K562 (cell line): Measurements from ENCODE around the gene USH2A. TPM values are rescaled to one million over a fixed set of nuclear protein-coding genes. Genes with fewer than 3 reads are reported as not detected.

ENCODE experiments used
- ATAC-seq: fragments of 200-7000 bp; cut with Tn5 transposase; 3 replicates; pipeline ENCODE4 v1.9.1; 2020; ENCODE audit warnings: moderate library complexity
- BruUV-seq: library from RNA; stranded (reverse); fragments of 400-500 nt; replicated peaks from 2 replicates; lab custom pipeline; 2021; lab: Mats Ljungman, UMichigan
- CTCF ChIA-PET: fragments of 300-600 bp; formaldehyde crosslinking; extraction: SDS; loops from one replicate; lab custom pipeline; 2021; ENCODE audit warnings: low intra/inter-chr PET ratio; lab: Yijun Ruan, JAX
- POLR2A ChIA-PET: fragments of 300-600, 350-650 bp; sonication (Branson Sonifier 250); formaldehyde crosslinking; extraction: SDS; loops from one replicate; lab custom pipeline; 2021; ENCODE audit warnings: antibody characterized with exemption, inconsistent platforms; lab: Yijun Ruan, JAX
- DNase-seq, 4 experiments: peaks; one replicate each; pipeline versions ENCODE4 v3.0.0 to v3.0.0-alpha.2; 2011 to 2018; ENCODE audit warnings: low spot score in 3 of 4, mixed read lengths in 3 of 4; ENCODE audit errors: extremely low read depth in 1 of 4
- FAIRE-seq: peaks from 2 replicates; lab custom pipeline; 2011; peaks lifted over from hg19 to GRCh38; lab: Jason Lieb, UNC
- H2AFZ ChIP-seq: 2 replicates; pipeline ENCODE4 v1.6.0; 2011; ENCODE audit warnings: low read depth, low read length, control low read depth, inconsistent platforms
- H3K27ac ChIP-seq: fragments of 200-600 bp; 3 replicates; pipeline ENCODE4 v1.8.0; 2011; ENCODE audit warnings: low read depth, mild to moderate bottlenecking, control low read depth, inconsistent platforms, low read length, moderate library complexity, mixed read lengths; ENCODE audit errors: extremely low read depth
- H3K27me3 ChIP-seq, 2 experiments: fragments of 300-600 bp in 1 of 2; 2 replicates in 1 of 2; 3 replicates in 1 of 2; pipeline versions ENCODE4 v1.6.0 to v1.8.0; 2011; ENCODE audit warnings: inconsistent platforms in 2 of 2, low read length in 2 of 2, mild to moderate bottlenecking in 1 of 2, mixed read lengths in 1 of 2, moderate library complexity in 1 of 2; ENCODE audit not compliant: control insufficient read depth in 2 of 2, insufficient read depth in 2 of 2
- H3K36me3 ChIP-seq: fragments of 300-600 bp; 3 replicates; pipeline ENCODE4 v1.8.0; 2011; ENCODE audit warnings: mild to moderate bottlenecking, low read length, inconsistent platforms; ENCODE audit not compliant: control insufficient read depth, insufficient read depth
- H3K4me1 ChIP-seq, 2 experiments: fragments of 200-600 bp in 1 of 2; replicated peaks in 1 of 2; 2 replicates in 1 of 2; 3 replicates in 1 of 2; pipeline versions ENCODE4 v1.5.1 to v1.8.0; 2011; ENCODE audit warnings: inconsistent platforms in 2 of 2, low read length in 2 of 2, mild to moderate bottlenecking in 1 of 2, mixed read lengths in 1 of 2, moderate library complexity in 1 of 2; ENCODE audit not compliant: control insufficient read depth in 2 of 2, insufficient read depth in 2 of 2
- H3K4me2 ChIP-seq: 2 replicates; pipeline ENCODE4 v1.6.1; 2011; ENCODE audit warnings: low read length, control low read depth, inconsistent platforms, mixed read lengths; ENCODE audit not compliant: insufficient read depth
- H3K4me3 ChIP-seq: fragments of 200-600 bp; sonication (generic), shearing (Covaris generic); 2 replicates; pipeline ENCODE4 v1.5.1; 2016; ENCODE audit warnings: control low read depth, inconsistent platforms
- H3K79me2 ChIP-seq: fragments of 200-600 bp; 3 replicates; pipeline ENCODE4 v1.8.0; 2011; ENCODE audit warnings: low read length, inconsistent platforms; ENCODE audit not compliant: control insufficient read depth, insufficient read depth
- H3K9ac ChIP-seq, 2 experiments: 2 replicates each; pipeline versions ENCODE4 v1.6.0 to v1.6.1; 2011; ENCODE audit warnings: low read depth in 2 of 2, low read length in 2 of 2, control low read depth in 1 of 2, inconsistent platforms in 1 of 2, mild to moderate bottlenecking in 1 of 2, mixed read lengths in 1 of 2; ENCODE audit not compliant: insufficient read depth in 1 of 2
- H3K9me1 ChIP-seq: one replicate; pipeline ENCODE4 v1.6.0; 2011; ENCODE audit warnings: inconsistent platforms, mild to moderate bottlenecking, low read length, moderate library complexity; ENCODE audit not compliant: control insufficient read depth, insufficient read depth
- H3K9me3 ChIP-seq: replicated peaks from 2 replicates; pipeline ENCODE4 v1.5.1; 2011; ENCODE audit warnings: low read depth, low read length, inconsistent platforms; ENCODE audit not compliant: control insufficient read depth, insufficient read depth
- H4K20me1 ChIP-seq: replicated peaks from 2 replicates; pipeline ENCODE4 v1.6.1; 2011; ENCODE audit warnings: low read length, inconsistent platforms, mixed read lengths; ENCODE audit not compliant: control insufficient read depth, insufficient read depth
- JUNB ChIP-seq: fragments of 450-650 bp; formaldehyde crosslinking; conservative IDR thresholded peaks from 2 replicates; pipeline ENCODE4 v1.4.0; 2020; ENCODE audit warnings: mild to moderate bottlenecking
- MEF2A ChIP-seq: IDR thresholded peaks from 2 replicates; pipeline ENCODE4 v1.6.1; 2011; ENCODE audit warnings: low read depth, mild to moderate bottlenecking, low read length, moderate library complexity; ENCODE audit not compliant: control insufficient read depth
- PTBP1 ChIP-seq: fragments of 200-400 bp; formaldehyde crosslinking; IDR thresholded peaks from 2 replicates; pipeline ENCODE4 v1.6.1; 2017; ENCODE audit warnings: low read depth, low read length
- SRSF9 ChIP-seq: fragments of 200-400 bp; formaldehyde crosslinking; IDR thresholded peaks from 2 replicates; pipeline ENCODE4 v1.6.1; 2017; ENCODE audit warnings: low read depth, low read length, borderline replicate concordance
- YBX1 ChIP-seq: fragments of 450-650 bp; IDR thresholded peaks from 2 replicates; pipeline ENCODE4 v1.7.1; 2016; ENCODE audit warnings: mild to moderate bottlenecking
- ZBTB1 ChIP-seq: sonication (generic); formaldehyde crosslinking; IDR thresholded peaks from 2 replicates; pipeline ENCODE4 v1.8.1; 2023; ENCODE audit warnings: missing genetic modification reagents, low read depth, mild to moderate bottlenecking, borderline replicate concordance
- WGBS: fragments of 100-300 bp; shearing (Covaris generic); methylation state at CpG from one replicate; pipeline ENCODE4 v1.1.6; 2016; ENCODE audit warnings: low coverage, mixed read lengths; ENCODE audit not compliant: insufficient coverage; ENCODE audit errors: missing lambda C conversion rate; 5-methylcytosine and 5-hydroxymethylcytosine counted together
- in situ Hi-C: fragments of 300-500 bp; cut with MboI; formaldehyde crosslinking; loops from 4 replicates; pipeline ENCODE4 v1.15.0; 2018; ENCODE audit warnings: inconsistent platforms, mixed read lengths
- intact Hi-C: fragments of 100-400 bp; cut with micrococcal nuclease; formaldehyde crosslinking; loops from 2 replicates; pipeline ENCODE4 v1.14.2; 2022
- polyA plus RNA-seq, 8 experiments: library from polyadenylated mRNA; depleted of rRNA in 4 of 8; stranded (reverse) in 5 of 8; unstranded in 3 of 8; fragments of >200 nt; fragmentation: Nextera tagmentation in 2 of 8; fragmentation: Illumina TruSeq in 1 of 8; extraction: Ambion mirVana in 2 of 8; extraction: Trizol in 1 of 8; gene quantifications; 2 replicates each; pipeline versions ENCODE4 v1.2.1 to v1.2.3, GENCODE V29; 2011 to 2014; ENCODE audit warnings: inconsistent platforms in 1 of 8, missing spikeins in 1 of 8
- total RNA-seq, 7 experiments: library from RNA; depleted of rRNA in 6 of 7; stranded (reverse); fragments of >200 nt in 6 of 7; fragmentation: Illumina TruSeq in 2 of 7; extraction: Trizol in 2 of 7; gene quantifications; 2 replicates each; pipeline versions ENCODE4 v1.2.1 to v1.2.3, GENCODE V29; 2011 to 2021; ENCODE audit warnings: low replicate concordance in 1 of 7
- TF ChIP-seq, protein P1 (sequence below): fragments of 450-650 bp; IDR thresholded peaks from 2 replicates; pipeline ENCODE4 v1.6.1; 2018; ENCODE audit not compliant: partially characterized antibody

The USH2A gene
- total and polyA plus RNA-seq, 9 of the 15 experiments (the other 6 are each of a cell fraction or from before 2014, with no cell fraction given) = under 0.01 TPM; not detected in 7

DNA sequence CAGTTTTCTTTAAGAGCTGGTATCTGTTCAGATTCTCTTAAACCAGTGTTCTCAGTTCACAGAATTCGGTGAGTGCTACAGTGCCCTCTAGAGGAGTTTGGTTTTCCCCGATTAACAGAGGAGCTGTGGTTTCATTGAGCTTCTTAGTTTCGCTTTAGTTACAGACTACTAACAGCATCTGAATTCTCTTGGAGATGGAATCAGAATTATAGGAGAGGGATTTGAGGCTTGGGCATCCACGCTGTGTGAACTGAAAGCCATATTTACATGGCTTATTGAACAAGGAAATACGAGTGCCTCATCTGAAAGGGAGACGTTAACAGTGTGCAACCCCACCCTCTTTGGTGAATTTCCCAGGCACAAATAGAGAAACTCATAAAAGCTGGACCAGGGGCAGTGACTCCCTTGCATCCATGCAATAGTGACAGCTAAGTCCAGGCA is 202.0 kb downstream of the USH2A start (continued):
- TF ChIP-seq PTBP1 (no peak), MEF2A (no peak)

DNA sequence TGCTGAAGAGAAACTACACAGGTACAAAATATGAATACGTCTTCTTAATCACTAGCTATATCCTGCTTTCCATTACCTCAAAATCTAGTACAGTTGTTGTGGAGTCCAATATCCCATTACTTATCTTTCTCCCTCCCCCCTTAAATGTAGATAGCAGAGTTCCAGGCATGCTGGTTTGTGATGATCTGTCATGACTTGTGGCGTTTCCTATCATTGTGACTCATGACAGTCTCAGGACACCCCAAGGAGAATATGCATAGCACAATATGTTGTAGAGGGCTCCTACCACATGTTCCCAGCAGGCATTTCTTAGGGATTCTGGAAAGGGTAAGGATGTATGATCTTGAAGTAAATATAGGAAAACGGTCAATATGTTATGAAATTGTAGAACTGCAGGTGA is 206.9 kb downstream of the USH2A start:
- H3K4me2 ChIP-seq = no peak overlapping the region
- no peaks in the 10 kb centered on the region for H3K79me2 ChIP-seq
- H3K9me1 ChIP-seq = no peaks in the 10 kb centered on the region
- no peaks in the 10 kb centered on the region for H3K27me3 ChIP-seq
- 2% methylated on average over 3 of the region's 3 CpGs for WGBS
- H3K9ac ChIP-seq = no peak overlapping the region
- intact Hi-C loops = no loop called here
- H2AFZ ChIP-seq = no peak overlapping the region
- no peaks in the 10 kb centered on the region for H4K20me1 ChIP-seq
- no peak for ATAC-seq
- H3K27ac ChIP-seq = no peak overlapping the region
- H3K4me1 ChIP-seq = no peaks in the 10 kb centered on the region
- FAIRE-seq = no peak
- no peaks in the 10 kb centered on the region; the same call in none of the 2 replicates for H3K9me3 ChIP-seq
- H3K4me3 ChIP-seq = no peak overlapping the region
- no peaks in the 10 kb centered on the region for H3K36me3 ChIP-seq
- in situ Hi-C loops = no loop called here
- BruUV-seq = no TSS peak
- POLR2A ChIA-PET = no interaction called here
- TF ChIP-seq, protein P1, sequence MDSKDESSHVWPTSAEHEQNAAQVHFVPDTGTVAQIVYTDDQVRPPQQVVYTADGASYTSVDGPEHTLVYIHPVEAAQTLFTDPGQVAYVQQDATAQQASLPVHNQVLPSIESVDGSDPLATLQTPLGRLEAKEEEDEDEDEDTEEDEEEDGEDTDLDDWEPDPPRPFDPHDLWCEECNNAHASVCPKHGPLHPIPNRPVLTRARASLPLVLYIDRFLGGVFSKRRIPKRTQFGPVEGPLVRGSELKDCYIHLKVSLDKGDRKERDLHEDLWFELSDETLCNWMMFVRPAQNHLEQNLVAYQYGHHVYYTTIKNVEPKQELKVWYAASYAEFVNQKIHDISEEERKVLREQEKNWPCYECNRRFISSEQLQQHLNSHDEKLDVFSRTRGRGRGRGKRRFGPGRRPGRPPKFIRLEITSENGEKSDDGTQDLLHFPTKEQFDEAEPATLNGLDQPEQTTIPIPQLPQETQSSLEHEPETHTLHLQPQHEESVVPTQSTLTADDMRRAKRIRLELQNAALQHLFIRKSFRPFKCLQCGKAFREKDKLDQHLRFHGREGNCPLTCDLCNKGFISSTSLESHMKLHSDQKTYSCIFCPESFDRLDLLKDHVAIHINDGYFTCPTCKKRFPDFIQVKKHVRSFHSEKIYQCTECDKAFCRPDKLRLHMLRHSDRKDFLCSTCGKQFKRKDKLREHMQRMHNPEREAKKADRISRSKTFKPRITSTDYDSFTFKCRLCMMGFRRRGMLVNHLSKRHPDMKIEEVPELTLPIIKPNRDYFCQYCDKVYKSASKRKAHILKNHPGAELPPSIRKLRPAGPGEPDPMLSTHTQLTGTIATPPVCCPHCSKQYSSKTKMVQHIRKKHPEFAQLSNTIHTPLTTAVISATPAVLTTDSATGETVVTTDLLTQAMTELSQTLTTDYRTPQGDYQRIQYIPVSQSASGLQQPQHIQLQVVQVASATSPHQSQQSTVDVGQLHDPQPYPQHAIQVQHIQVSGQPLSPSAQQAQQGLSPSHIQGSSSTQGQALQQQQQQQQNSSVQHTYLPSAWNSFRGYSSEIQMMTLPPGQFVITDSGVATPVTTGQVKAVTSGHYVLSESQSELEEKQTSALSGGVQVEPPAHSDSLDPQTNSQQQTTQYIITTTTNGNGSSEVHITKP = no peak
- no peak for TF ChIP-seq YBX1
- TF ChIP-seq JUNB (CRISPR knock-in tag) = no peak
- no peak for TF ChIP-seq SRSF9
- no peak for TF ChIP-seq ZBTB1
- CTCF ChIA-PET = no interaction called here
- DNase-seq = no peak
